ENCODE measurements around the gene IL10.

Gene IL10

GRCh38 chr1:206772243-206772937, at the start of gene IL10:
TSS of gene IL10 (minus strand) at chr1:206772494. CDS start at chr1:206772435, 59 bp downstream.
- DNase-seq (ENCODE audit: low read depth in 2 of 2, low spot score in 1 of 2), result no peak

- DNase-seq (ENCODE audit: low read depth in 2 of 2, low spot score in 1 of 2), result no peak
Measured at GRCh38 chr1:206821493-206821892, 49.2 kb upstream of the IL10 start.

- DNase-seq (ENCODE audit: low read depth in 2 of 2, low spot score in 1 of 2), result no peak
Measured at GRCh38 chr1:206816390-206817287, 44.3 kb upstream of the IL10 start.

GRCh38 chr1:206814716-206815341, 42.5 kb upstream of the IL10 start:
- no peak for DNase-seq (ENCODE audit: low read depth in 2 of 2, low spot score in 1 of 2)

GRCh38 chr1:206812471-206812870, 40.2 kb upstream of the IL10 start:
- no peak for DNase-seq (ENCODE audit: low read depth in 2 of 2, low spot score in 1 of 2)

GRCh38 chr1:206809504-206810084, 37.3 kb upstream of the IL10 start:
- no peak for DNase-seq (ENCODE audit: low read depth in 2 of 2, low spot score in 1 of 2)

GRCh38 chr1:206808615-206809014, 36.3 kb upstream of the IL10 start:
- no peak for DNase-seq (ENCODE audit: low read depth in 2 of 2, low spot score in 1 of 2)

GRCh38 chr1:206805357-206805756, 33.1 kb upstream of the IL10 start:
- DNase-seq (ENCODE audit: low read depth in 2 of 2, low spot score in 1 of 2), result no peak

- DNase-seq (ENCODE audit: low read depth in 2 of 2, low spot score in 1 of 2), result no peak
Measured at GRCh38 chr1:206804156-206804737, 32.0 kb upstream of the IL10 start.

- DNase-seq (ENCODE audit: low read depth in 2 of 2, low spot score in 1 of 2), result peak; percentile 25 to 47
Measured at GRCh38 chr1:206803221-206803730, 31.0 kb upstream of the IL10 start.

GRCh38 chr1:206802401-206802800, 30.1 kb upstream of the IL10 start:
- no peak for DNase-seq (ENCODE audit: low read depth in 2 of 2, low spot score in 1 of 2)

GRCh38 chr1:206801467-206801866, 29.2 kb upstream of the IL10 start:
- DNase-seq (ENCODE audit: low read depth in 2 of 2, low spot score in 1 of 2), result no peak

- no peak for DNase-seq (ENCODE audit: low read depth in 2 of 2, low spot score in 1 of 2)
Measured at GRCh38 chr1:206800891-206801290, 28.6 kb upstream of the IL10 start.

- DNase-seq (ENCODE audit: low read depth in 2 of 2, low spot score in 1 of 2), result no peak
Measured at GRCh38 chr1:206800411-206800810, 28.1 kb upstream of the IL10 start.

GRCh38 chr1:206799311-206799710, 27.0 kb upstream of the IL10 start:
- DNase-seq (ENCODE audit: low read depth in 2 of 2, low spot score in 1 of 2), result no peak

- no peak for DNase-seq (ENCODE audit: low read depth in 2 of 2, low spot score in 1 of 2)
Measured at GRCh38 chr1:206798384-206798996, 26.2 kb upstream of the IL10 start.

- no peak for DNase-seq (ENCODE audit: low read depth in 2 of 2, low spot score in 1 of 2)
Measured at GRCh38 chr1:206797534-206798383, 25.5 kb upstream of the IL10 start.

GRCh38 chr1:206796981-206797402, 24.7 kb upstream of the IL10 start:
- DNase-seq (ENCODE audit: low read depth in 2 of 2, low spot score in 1 of 2), result no peak

GRCh38 chr1:206796116-206796515, 23.8 kb upstream of the IL10 start:
- no peak for DNase-seq (ENCODE audit: low read depth in 2 of 2, low spot score in 1 of 2)
